GM04503 (cell line): Measurements from ENCODE around the gene LGALS7.
"Not testable (repeated sequence)": the region's sequence is repeated elsewhere in the genome, so short reads cannot be mapped to it uniquely, and the experiment has no call there.

ENCODE experiments used
- DNase-seq: peaks from one replicate; pipeline ENCODE4 v3.0.0-alpha.2; 2012; ENCODE audit warnings: low read depth

The LGALS7 gene

GRCh38 chr19:38799104-38799503 lies 25.8 kb upstream of the LGALS7 start:
- no peak for DNase-seq

GRCh38 chr19:38797781-38798180 lies 24.5 kb upstream of the LGALS7 start:
- not testable (repeated sequence) for DNase-seq

- DNase-seq = no peak
Measured at GRCh38 chr19:38796154-38796553, 22.8 kb upstream of the LGALS7 start.

DNA sequence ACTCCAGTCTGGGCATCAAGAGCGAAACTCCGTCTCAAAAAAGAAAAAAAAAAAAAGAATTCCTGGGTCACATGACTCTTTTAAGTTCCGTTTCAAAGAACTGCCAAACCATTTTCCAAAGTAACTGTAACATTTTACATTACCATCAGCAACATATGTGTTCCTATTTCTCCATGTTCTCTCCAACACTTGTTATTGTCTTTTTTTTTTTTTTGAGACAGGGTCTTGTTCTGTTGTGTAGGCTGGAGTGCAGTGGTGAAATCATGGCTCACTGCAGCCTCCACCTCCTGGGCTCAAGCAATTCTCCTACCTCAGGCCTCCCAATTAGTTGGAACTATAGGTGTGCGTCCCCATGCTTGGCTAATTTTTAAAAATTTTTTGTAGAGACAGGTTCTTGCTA lies 22.2 kb upstream of the LGALS7 start:
- DNase-seq = no peak

GRCh38 chr19:38793671-38794070 lies 20.4 kb upstream of the LGALS7 start:
- DNase-seq = no peak

GRCh38 chr19:38793177-38793576 lies 19.9 kb upstream of the LGALS7 start:
- no peak for DNase-seq

DNA sequence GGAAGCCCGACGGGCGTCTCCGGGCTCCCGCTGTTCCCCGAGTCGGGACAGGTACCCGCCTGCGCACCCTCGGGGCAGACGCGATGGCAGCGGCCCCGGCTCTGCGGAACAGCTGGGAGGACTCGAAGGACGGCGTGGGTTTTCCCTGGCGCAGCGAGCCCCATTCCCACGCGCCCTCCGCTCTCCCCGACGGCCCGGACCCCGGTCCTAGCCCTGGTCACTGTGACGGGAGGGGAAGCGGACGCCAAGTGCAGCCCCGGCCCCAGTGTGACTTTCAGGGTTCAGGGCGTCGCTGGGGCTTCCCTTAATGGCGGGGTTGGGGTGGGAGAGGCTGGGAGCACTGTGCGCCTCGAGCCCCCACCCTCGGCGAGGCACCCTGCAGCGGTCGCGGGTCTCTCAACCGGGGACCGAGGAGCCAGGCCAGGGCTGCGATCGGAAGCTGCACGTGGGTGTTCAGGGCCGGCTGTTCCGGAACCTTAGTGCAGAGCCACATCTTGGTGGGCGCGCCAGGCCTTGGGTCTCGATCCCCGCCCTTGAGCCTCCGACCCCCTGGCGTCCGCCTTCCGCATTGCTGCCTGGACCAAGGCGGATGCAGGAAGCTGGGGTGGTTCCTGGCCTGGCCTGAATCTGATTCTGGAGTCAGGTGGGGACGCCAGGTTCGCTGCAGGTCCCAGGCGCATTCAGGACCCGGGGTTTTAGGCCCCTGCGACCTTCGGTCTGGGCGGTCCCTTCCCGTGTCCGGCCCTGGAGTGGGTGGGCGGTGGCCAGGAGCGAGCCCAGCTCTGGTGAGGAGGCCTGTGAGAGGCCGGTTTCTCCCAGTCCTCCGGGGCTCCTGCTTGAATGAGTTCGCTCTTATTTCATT lies 19.2 kb upstream of the LGALS7 start:
- no peak for DNase-seq

DNA sequence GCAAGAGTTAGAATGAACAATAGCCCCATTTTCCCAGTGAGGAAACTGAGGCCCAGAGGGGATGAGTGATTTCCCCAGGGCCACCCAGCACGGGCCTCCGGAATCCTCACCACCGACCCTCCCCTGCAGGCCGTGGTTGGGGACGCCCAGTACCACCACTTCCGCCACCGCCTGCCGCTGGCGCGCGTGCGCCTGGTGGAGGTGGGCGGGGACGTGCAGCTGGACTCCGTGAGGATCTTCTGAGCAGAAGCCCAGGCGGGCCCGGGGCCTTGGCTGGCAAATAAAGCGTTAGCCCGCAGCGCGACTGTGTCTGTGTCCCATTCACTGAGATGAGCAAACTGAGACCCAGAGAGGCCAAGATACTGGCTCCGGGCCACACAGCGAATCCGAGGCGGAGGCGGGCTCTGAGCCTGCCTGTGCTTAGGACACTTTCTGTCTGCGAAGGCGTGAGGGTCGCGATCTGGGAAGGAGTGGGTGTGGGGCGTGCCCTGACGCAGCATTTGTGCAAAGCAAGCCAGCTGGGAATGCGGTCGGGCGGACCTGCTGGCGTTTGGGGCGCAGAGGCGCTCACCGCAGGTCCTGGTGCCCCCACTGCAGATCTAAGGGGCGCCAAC lies 18.2 kb upstream of the LGALS7 start:
- DNase-seq = not testable (repeated sequence)

DNA sequence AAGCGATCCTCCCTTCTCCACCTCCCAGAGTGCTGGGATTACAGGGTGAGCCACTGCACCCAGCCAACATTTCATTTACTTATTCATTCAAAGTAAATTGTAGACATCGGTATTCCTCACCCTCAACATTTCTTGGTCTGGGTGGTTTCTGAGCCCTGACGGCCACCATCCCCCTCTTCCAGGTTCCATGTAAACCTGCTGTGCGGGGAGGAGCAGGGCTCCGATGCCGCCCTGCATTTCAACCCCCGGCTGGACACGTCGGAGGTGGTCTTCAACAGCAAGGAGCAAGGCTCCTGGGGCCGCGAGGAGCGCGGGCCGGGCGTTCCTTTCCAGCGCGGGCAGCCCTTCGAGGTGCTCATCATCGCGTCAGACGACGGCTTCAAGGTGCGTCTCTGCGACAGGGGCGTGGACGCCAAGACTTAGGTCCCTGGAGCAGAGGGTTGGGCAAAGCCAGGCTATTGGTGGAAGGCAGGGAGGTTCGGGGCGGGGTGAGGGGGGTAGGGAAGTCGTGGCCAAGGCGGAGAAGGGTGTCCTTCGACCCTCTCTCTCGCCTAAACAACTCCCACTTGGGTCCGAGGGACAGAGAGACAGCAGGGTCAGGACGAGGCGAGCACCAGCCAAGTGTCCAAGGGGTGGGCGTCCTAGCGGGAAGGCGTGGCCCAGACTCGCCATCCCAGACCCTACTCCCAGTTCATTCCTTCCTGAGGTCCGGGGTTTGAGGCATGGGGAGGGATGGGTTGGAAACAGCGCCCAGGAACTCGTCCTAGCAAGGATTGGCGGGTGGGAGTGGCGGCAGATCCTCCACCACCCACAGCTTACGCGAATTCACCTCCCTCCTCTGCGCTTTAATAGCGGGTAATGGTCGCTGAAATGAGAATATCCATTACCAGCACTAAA lies 17.4 kb upstream of the LGALS7 start:
- not testable (repeated sequence) for DNase-seq

DNA sequence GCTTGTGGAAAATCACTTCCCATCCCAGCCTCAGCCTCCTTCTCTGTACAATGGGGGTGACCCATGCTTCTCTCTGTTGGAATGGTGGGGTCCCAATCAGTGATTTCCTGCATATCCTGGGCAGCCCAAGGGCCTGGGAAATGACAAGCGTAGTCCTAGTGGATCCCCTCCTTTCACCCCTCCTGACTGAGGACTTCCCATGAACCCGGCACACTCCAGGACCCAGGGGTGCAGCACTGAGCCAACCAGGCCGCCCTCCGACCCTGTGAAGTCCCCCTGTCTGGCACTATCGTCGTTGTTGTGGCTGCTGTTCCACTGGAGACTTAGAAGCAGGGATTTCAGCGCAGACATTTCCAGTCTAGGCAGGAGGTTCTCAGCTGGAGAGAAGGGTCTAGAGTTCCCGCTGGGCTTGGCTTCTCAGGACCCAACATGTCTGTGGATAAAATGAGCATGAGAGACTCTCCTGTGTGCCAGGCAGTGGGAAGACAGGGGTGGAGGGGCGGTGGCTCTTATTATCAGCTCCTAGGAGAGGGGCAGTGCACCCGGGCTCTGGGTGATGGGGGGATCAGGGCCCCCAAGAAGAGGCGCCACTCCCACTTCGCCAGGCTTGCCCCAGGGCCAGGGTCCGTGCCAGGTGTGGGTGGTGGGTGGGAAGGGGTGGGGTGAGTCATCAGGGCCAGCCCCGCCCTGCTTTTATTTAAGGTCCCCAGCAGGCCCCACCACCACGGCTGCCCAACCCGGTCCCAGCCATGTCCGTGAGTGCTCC lies 15.3 kb upstream of the LGALS7 start, which contains the start of gene LGALS7B:
Gene LGALS7B (plus strand): TSS at position 723 of the 766 bp plus-strand sequence. CDS start 27 bp downstream, at position 750.
- no peak for DNase-seq

DNA sequence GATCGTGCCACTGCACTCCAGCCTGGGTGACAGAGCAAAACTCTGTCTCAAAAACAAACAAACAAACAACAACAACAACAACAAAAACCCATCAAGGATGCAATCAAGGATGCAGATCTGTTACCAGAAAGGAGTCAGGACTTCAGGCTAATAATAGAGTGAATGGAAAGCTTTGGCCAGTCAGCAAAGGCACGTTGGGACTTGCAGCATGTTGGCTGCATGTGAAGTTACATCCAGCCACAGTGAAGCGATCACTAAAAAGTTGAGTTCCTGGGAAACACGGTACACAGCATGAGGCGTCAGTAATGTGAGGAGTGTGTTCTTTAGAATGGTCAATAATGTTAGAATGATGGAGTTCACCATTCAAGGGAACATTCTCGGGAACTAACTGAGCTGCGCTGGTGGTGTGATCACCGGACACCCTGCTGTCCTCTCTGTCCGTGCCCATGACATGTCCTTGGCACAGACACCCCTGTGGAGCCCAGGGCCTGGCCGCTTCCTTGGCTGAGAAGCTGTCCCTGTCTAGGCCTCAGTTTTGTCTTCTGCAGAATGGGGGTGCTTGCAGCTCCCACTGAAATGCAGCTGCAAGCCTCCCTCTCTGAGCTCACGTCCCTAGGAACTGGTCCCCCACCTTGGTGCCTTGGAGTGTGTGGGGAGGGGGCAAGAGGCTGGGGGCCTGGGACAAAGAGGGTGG lies 13.4 kb upstream of the LGALS7 start:
- no peak for DNase-seq

GRCh38 chr19:38786061-38786460 lies 12.7 kb upstream of the LGALS7 start:
- DNase-seq = not testable (repeated sequence)

GRCh38 chr19:38785187-38785699 lies 11.9 kb upstream of the LGALS7 start:
- DNase-seq = no peak

- no peak for DNase-seq
Measured at GRCh38 chr19:38784224-38784623, 10.9 kb upstream of the LGALS7 start.

DNA sequence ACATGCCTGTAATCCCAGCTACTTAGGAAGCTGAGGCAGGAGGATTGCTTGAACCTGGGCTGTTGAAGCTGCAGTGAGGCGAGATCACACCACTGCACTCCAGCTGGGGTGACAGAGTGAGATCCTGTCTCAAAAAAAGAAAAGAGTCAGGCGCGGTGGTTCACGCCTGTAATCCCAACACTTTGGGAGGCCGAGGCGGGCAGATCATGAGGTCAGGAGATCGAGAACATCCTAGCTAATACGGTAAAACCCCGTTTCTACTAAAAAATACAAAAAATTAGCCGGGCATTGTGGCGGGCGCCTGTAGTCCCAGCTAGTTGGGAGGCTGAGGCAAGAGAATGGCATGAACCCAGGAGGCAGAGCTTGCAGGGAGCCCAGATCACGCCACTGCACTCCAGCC lies 8.9 kb upstream of the LGALS7 start:
- DNase-seq = not testable (repeated sequence)

DNA sequence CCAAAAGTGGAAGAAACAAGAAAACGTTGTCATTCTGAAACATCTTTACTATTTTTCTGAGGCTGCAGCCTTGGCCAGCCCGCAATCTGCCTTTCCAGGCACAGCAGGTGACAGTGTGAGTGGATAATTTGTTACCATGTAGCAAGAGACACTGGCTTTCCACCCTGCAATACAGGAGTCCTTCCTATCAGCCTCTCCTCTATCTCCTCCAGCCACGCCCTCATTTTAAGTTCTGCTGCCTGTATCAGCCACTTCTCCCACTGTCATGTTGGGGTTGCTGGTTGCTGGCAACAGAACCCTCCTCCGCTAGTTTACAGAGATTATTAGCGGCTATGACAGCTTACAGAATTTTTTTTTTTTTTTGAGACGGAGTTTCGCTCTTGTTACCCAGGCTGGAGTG lies 7.7 kb upstream of the LGALS7 start:
- no peak for DNase-seq

- DNase-seq = no peak
Measured at GRCh38 chr19:38780443-38780842, 7.1 kb upstream of the LGALS7 start.

- DNase-seq = no peak
Measured at GRCh38 chr19:38778733-38779132, 5.4 kb upstream of the LGALS7 start.

- no peak for DNase-seq
Measured at GRCh38 chr19:38774181-38774950, 1.0 kb upstream of the LGALS7 start.

DNA sequence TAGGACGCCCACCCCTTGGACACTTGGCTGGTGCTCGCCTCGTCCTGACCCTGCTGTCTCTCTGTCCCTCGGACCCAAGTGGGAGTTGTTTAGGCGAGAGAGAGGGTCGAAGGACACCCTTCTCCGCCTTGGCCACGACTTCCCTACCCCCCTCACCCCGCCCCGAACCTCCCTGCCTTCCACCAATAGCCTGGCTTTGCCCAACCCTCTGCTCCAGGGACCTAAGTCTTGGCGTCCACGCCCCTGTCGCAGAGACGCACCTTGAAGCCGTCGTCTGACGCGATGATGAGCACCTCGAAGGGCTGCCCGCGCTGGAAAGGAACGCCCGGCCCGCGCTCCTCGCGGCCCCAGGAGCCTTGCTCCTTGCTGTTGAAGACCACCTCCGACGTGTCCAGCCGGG lies 1.7 kb downstream of the LGALS7 start:
- DNase-seq = not testable (repeated sequence)
